Neural progenitor cell (in vitro differentiated cells): ENCODE measurements around the gene LRRC36.

Experiments
- CTCF ChIP-seq: fragments of 200-600 bp; sonication (generic); IDR thresholded peaks from 2 replicates; pipeline ENCODE4 v1.5.1; 2017; ENCODE audit warnings: antibody characterized with exemption, mild to moderate bottlenecking
- EZH2 ChIP-seq: fragments of 200-600 bp; sonication (generic); IDR thresholded peaks from 2 replicates; pipeline ENCODE4 v1.6.1; 2017; ENCODE audit warnings: antibody characterized with exemption, mild to moderate bottlenecking, moderate library complexity

DNA sequence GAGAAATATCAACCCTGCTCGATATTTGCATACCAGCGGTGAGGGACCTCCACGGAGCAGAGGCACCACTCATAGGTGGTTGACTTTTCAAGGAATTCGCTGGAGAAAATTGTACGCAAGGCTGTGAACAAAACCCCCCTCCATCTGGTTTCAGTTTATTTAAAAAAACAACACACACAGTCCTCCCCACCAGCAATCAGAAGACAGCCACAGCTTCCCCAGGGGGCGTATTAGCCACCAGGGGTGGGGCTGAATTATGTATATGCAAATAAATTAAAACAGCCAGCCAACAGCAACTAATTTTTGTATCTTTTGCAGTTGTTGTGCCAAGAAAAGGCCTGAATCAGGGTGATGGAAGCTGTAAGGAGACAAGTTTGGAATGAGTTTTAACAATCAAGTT is 98.4 kb downstream of the LRRC36 start:
- TF ChIP-seq CTCF (no peak), EZH2 (no peak)
